HG03045 (cell line): ENCODE data around the gene PRKCH.

Experiments used
- ATAC-seq: cut with Tn5 transposase; IDR thresholded peaks from one replicate; pipeline ENCODE4 v1.9.1; 2021; ENCODE audit warnings: mild to moderate bottlenecking, moderate library complexity; ENCODE audit not compliant: unreplicated experiment

The PRKCH gene

DNA sequence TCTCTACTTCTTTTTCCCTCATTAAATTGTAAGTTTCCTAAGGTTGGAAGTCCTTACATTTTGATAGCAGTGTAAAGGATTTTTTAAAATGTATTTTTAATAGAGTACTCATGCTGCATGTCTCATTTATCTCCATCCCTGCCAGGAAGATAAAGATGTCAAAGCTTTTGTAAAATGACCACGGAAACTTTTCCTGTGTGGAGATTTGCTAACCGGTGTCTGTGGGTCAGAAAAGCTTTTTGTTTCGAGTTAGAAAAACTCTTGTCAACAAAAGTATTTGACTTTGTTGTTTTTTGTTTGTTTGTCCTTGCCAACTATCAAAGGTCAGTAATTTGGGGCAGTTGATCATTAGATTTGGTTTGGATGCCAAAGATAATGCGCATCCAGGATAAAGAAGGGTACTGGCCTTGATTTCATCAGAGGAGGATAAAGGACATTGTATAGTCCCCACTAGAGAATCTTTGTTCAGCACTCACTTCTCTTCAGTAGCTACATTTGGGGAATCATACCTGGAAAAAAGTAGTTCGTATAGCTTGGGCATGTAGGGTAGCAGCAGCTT, 217.2 kb downstream of the PRKCH start:
- ATAC-seq = no peak

DNA sequence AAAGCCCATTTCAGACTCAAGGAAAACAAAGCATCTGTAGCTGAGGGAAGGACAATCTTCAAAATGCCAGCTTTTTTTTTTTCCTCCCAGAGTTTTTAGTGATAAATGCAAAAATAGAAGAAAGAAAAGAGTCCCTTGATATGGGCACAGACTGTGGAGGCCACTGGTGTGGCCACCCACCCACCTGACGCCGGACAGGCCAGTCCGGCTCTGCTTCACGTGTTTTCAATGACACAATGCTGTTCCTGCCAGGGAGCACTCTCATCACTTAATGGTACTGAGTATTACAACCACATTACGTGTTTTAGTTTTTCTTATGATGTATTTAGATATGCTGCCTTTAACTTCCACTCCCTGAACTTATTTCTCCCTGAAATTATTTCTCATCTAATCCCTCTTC, 218.3 kb downstream of the PRKCH start:
- ATAC-seq = no peak

DNA sequence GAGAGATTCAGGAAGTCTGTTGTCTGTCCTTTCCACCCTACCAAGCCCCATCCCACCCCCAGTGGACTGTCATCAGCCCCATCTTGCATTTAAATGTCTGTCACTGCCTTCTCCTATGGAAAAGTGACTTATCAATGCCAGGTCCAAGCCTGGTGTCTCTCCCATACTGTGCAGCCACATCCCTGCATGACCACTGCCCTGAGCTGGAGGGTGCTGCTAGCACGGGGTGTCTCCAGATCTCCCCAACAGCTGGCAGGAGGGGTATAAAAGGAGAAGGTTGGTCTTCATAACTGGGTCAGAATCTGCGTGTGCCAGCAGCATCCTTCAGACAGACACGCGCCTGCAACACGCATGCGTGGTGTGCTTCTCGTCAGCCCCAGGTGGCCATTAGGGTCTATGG, 219.6 kb downstream of the PRKCH start:
- no peak for ATAC-seq

DNA sequence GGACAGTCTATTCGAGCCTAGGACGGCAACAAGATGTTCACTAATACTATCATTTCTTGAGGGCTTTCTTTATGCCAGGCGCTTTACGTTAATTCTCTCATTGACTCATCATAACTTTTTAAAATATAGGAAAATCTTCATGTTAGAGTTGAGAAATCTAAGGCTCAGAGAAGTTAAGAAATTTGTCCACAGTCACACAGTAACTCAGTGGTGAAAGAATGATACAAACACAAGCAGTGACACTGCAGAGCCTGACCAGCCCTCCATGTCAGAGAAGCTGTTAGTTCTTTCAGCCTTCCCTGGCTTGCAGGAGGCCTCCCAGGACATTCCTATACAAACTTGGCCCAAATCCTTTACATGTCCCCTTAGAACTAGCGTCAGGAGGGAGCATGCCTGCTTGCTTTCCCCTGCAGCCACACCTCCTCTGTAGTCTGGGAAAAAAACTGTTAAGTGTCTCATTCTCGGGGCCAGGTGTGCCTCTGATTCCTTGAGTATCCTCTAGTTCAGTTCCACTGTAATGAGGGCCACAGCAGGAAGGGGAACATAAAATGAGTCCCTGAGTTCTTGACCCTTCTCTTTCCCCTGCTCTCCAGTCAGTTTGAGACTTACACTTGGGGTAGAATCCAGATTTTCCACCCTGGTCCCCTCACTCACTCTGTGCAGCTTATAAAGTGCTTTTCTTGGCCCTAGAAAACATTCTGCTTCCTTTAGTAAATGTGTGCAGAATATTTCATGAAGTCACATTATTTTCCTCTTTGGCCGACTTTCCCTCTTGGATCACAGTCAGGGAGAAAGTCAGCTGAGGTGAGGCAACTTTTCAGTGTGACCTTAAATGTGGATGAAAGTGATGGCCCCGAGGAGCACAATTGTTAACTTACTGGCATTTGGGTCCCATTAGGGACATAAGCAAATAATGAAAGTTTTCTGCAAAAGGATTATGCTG, 221.7 kb downstream of the PRKCH start:
- ATAC-seq = no peak

DNA sequence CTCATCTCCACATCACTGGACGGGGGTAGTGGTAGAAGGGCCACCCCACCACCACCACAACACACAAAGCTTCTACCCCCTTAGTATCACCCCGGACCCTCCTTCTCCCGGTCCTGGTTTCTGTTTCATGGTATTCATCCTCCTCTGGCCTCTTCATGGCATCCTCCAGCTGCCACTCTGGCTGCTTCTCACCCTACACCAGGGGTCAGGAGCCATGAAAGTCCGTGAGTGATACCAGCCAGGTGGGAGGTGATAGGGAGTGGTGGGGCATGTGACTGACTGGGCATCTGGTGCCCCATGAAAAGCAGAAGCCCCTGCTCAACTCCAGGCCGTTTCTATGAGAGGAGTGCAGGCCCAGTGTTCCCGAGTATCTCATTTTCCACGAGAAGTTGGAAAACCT, 222.6 kb downstream of the PRKCH start:
- no peak for ATAC-seq

DNA sequence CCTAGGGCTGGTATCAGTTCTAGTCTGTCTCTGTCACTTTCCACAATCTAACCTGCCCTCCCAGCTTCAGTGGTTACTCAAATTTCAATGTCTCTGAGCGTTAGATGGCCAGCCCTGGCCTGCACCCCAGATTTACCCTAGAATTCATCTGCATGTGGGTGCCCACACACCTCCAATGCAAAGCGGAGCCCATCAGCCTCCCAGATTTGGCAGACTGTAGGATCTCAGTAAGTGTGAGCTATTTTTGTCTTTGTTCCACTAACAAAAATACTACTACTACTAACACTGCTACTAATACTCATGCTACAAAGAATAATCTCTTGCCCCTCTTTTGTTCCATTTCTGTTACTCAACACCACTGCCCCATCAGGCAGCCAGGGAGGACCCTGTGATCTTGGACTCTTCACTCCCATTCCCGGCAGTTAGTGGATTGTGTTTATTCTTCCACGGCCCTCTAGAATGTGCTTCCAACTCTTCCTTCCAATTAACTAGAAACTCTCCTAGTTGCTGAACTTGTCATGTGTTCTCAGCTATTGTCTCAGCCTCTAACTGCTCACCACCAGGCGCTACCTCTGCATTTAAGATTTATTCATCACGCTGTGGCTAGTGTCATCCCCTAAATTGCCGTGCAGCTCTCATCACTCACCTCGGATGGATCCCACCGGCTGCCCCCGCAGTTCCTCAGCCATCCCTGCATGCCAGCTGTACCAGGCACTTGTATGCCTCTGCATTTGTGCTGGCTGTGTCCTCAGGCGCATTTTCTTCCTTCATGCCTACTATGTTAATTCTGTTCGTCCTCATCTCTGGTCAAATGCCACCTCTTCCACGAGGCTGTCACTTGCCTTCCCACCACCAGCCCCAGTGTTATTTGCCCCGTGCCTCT, 223.3 kb downstream of the PRKCH start:
- ATAC-seq = no peak

DNA sequence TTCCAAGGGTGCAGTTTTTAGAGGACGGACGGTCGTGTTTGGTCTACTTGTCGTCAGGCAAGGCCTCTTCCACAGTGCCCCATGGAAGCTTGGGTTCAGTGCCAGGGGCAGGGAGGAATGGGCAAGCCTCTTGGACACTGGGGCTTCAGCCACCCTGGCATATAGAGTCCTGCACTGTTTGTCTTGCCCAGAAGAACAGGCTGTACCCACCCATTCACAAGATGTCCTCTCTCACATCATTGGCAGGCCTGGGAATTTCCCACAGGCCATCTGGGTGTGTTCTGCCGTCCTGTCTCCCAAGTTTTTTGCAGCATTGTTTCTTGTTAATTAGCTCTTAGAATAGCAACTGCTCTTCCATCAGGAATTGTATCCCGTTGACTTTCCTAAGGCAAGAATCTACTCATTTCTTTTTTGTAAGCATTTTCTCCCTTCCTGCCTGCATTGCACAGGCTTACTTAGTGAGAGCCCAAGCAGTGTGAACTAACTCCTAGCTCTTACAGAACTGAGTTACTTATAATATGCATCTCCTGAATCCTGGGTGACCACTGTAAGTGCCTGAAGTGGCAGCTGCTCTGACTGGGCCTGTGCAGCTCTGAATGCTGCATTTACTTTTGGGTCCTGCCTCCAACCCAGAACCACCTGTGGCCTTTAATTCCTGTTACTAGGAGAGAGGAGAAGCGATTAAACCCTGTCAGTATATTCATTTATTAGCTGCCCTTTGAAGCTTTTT, 224.5 kb downstream of the PRKCH start:
- no peak for ATAC-seq

DNA sequence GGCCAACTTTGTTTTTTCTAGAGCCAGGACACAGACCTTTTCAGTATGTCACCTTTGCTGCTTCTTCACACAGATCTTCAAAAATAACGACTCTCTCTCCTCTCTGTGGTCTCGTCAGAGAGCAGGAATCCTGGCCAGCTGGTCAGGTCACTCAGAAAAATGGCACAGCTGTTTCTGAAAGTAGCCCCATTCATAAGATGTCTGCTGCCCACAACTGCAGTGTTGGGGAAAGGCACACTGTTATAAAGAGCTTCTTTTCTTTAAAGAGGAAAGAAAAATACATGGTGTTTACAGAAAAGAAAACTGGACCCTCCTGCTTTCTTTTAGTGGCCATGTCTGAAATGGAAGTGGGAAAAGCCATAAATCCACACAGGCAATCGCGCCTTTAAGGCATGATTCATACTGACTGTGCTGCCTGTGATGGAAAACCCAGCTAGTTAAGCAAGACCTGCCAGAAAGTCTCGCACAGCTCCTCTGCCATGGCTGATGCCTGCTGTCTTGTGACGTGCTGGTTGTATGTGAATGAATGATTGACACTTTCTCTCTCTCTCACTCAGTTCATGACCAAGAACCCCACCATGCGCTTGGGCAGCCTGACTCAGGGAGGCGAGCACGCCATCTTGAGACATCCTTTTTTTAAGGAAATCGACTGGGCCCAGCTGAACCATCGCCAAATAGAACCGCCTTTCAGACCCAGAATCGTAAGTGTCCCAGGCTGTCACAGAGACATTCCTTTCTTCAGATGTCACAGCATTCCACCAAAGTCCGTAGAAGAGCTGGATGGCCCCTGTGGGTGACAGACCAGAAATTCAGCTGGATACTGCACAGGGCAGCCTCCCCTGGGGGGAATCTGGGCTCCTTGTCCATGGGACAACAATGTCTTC, 226.0 kb downstream of the PRKCH start:
- ATAC-seq = no peak

DNA sequence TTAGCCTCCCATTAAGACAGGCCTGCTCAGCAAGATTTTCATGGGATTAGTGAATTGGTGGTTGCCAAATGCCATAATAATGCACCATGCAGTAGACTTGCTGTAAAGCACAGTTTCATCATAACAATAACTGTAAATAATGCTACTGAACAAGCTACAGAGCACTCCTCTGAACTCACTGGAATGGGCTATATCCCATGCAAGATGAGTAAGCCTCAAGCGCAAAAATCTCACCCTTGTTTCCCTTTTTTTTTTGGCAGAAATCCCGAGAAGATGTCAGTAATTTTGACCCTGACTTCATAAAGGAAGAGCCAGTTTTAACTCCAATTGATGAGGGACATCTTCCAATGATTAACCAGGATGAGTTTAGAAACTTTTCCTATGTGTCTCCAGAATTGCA, 228.0 kb downstream of the PRKCH start:
- ATAC-seq = no peak

DNA sequence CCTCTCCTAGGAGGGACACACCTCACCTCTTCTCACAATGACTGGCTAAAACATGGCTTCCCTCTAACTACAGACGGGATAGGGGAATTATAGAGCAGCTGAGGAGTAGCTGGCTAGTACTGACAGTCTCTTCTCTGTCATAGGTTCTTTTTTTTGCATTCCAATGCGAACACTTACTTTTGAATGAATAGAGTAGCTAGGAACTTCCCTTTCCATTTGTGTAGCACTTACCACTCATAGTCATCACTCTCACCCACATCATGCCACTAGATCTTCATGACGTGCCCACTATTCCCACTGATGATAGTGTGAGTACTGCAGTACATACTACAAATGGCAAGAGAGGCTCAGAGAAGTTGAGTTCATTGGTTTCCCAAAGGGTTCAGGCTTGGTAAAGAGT, 230.0 kb downstream of the PRKCH start:
- no peak for ATAC-seq

DNA sequence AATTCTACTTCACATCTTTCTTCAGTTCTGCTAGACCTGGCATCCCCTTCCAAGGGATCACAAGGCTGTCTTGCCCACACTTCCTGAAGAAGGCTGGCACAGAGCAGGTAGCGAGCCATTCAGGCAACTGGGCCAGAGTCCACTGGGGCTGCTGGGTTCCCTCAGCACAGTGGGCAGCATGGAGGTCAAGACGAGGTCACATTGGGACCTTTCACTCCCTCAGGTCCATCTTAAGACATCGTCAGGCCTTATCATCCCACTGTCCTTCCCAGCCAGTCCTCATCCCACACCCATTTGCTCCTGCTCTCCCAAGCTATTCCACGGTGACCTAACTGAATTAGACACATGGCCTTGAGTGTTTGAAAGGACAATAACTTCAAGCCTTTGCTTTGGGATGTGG, 230.9 kb downstream of the PRKCH start:
- no peak for ATAC-seq

DNA sequence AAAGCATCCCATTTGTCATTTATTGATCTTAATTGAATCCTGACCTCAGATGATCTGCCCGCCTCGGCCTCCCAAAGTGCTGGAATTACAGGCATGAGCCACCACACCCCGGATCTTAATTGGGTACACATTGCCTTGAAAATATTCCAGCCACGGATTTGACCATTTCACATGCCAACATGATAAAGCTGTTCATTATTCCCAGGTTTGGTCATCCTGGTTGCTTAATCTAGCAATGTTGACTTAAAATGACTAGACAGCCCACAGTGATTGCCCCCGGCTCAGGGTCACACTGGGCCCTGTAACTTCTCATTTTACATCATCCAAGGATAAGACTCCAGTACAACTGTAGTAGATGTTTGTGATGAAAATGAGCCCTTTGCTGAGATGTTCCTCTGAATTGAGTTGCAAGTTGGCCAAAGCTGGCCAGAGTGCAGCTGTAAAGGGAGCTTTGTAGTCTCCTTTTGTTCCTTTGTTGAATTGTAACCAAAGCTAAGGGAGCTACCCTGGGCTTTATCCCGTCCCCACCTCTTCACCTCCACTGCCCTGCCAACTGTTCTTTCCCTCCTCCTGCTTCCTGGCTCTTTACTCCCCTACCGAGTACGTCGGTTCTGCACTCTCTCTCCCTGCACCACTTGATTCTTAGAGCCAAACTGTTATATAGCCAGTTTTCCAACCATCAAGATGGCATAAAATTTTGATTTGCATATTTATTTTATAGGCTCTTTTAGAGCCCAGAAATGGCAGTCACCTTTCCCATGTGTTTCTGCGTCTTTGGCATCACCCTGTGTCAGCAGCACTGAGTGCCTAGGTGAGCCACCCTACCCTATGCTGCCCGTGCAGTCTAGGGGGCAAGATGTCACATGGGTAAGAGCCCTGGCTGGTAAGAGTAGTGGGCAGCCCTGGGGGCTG, 232.6 kb downstream of the PRKCH start:
- ATAC-seq = no peak

DNA sequence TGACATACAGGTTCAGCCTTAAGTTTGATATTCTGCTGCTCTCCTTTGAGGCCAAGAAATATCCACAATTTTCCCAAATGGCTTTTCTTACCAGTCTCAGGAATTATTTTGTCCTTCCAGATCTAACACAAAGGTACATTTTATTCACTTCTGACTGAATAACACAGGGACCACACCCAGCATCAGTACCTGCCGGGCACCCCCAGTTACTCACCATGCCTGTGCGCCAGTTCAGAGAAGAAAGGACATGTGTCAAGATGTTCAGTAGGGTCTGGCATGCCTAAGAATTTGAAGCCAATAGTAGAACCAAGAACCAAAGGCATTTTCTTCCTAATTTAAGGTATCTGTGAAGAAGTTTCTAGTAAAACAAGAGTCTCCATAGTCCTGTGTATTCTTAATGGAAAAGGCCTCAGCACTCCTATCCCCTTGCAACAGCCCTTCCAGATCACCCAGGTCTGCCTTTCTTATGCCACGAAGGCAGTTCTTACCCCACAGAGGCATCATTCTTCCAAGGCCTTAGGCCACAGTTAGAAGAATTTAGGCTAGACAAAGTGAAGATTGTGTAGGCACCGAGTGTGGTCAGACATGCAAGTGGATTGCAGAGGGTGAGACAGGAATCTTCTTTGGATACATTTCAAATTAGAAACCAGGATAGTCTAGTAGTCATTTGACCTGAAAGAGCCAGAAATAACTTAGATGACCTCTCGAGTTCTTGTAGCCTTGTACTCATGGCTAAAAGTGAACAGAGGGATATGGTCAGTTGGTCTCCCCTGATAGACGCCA, 233.9 kb downstream of the PRKCH start:
- ATAC-seq = no peak

DNA sequence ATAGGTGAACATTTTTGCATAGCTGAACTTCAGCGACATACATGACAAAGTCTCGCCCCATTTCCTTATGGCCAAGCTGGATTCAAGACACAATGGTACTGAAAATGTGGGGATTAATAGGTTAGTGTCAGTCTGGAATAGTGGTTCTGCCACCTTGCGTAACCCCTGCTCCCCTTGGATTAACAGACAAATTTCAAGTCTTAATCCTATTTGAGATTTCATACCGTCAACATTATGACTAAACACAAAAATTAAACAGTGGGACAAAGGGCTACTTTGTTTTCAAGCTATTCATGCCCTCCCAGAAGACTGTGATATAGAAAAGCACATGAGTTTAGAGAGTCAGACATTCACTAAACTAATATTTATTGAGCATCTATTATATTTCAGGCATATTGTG, 235.1 kb downstream of the PRKCH start:
- no peak for ATAC-seq

DNA sequence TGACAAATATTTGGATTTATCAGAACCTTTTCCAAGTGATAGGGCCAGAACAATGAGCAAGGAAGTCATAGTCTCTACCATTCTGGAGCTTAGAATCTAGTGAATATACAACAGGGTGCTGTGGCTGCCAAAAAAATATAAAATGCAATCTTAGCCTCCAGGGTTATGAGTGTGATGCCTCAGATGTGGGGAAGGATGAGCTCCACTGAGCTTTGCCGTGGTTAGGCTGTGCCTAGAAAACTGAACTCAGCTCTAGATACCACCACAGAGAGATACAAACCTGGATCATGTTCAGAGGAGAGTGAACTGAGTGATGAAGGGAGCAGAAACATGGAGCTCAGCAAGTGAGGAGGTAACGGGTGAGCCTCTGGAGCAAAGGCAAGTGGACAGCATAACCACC, 235.9 kb downstream of the PRKCH start:
- no peak for ATAC-seq

DNA sequence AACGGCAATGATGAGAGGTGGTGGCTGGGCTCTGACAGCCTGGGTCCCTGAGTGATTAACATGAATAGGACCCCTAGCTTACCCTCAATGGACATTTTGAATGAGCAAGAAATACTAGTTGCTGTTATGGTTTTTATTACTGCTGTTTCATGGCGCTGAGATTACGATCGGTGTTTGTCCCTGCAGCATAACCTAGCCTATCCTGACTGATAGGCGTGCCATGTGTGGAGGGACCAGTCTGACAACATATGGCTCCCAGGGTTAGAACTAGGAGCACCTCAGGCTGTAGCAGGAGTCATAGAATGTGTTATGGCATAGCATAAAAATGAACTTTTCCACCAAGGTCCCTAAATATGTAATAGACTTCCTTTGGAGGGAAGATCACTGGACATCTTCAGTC, 236.5 kb downstream of the PRKCH start:
- ATAC-seq = no peak

DNA sequence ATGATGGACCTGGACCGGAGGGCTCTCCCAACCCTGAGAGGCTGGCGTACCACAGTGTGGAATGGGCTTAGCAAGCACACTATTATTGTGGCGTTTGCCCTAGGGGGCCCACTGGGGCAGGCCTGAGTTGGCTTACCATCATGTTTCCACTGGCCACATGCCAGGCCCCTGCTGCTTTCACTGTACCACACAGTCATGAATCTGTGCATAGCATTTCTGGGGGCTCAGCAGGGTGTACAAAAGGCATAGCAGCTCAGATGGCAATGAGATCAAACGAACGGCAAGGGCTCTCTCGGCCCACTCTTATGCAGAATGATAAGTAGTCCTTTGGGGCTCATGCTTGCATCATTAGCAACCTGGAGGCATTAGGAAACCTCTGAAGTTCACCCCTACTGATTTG, 236.9 kb downstream of the PRKCH start:
- ATAC-seq = no peak

DNA sequence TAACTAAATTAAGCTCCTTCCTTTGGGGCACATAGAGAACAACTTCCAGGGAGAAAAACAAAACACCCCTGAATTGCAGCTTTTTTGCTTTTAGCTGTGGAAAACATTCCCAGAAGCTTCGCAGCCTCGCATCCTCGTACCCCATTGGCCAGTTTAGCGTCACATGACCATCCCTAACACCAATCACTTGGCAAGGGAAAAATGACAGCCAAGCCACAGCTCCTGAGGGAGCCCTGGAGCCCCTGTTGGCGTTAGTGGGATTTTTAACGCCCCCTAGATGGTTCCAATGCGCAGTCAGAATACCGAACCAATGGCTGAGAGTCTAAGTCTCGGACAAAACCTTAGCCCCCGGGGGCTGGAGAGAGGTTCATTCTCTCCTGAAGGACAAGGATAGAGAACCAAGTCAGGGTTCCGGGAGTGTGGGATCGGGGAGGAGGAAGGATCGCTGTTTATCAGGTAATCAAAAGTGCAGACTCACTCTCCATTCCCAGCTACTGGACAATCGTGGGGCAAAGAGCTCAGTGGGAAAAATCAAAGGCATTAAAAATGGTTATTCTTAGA, 238.3 kb downstream of the PRKCH start:
- no peak for ATAC-seq
